ENCODE results near the gene PRKG2. TPM values are rescaled to one million over a fixed set of nuclear protein-coding genes. Genes with fewer than 3 reads are reported as not detected.
A peak's percentile ranks its signal among the peaks of the same experiment; 100 is the strongest.

PRKG2 gene
- total RNA-seq, 6 donors from 2014 or later, result 2.1 to 8.9 (median 6.2) TPM

DNA sequence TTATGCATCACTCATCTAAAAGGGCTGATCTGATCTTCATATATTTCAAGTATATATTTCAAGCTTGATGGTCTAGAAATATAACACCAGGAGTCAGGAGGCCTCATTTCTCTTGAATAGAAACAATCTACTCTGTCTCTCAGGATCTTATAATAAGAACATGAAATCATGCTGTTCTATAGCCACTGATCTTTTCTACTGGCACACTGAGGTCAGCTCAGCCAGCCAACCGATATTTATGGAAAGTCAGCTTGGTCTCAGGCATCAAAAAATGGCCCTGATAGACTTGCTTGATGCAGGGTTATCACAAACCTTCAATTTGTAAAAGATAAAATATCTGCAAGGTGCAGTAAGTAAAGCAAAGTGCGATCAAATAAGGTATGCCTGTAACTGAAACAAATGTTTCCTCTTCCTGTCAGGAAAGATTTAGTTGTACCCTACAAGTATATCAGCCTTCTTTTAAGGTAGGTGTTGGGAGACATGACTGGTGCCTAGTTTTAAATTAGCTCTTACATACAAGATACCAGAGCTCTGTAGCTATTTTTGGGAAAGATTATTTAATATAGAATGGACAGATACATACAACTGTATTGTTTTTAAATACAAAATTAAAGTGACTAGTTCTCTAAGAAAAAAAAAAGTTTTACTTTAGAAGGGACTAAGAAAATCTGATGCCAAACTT is 121.2 kb downstream of the PRKG2 start:
- 61 to 82% methylated on average over 2 of the region's 2 CpGs for WGBS, 2 donors
- H3K27ac ChIP-seq, result no peak overlapping the region
- H3K36me3 ChIP-seq, result no peaks in the 10 kb centered on the region
- TF ChIP-seq POLR2AphosphoS5 (IDR thresholded peaks at IDR 0.05) (no peak), POLR2A (IDR thresholded peaks at IDR 0.05) (no peak), EP300 (IDR thresholded peaks at IDR 0.05) (no peak)
- TF ChIP-seq, protein P1, sequence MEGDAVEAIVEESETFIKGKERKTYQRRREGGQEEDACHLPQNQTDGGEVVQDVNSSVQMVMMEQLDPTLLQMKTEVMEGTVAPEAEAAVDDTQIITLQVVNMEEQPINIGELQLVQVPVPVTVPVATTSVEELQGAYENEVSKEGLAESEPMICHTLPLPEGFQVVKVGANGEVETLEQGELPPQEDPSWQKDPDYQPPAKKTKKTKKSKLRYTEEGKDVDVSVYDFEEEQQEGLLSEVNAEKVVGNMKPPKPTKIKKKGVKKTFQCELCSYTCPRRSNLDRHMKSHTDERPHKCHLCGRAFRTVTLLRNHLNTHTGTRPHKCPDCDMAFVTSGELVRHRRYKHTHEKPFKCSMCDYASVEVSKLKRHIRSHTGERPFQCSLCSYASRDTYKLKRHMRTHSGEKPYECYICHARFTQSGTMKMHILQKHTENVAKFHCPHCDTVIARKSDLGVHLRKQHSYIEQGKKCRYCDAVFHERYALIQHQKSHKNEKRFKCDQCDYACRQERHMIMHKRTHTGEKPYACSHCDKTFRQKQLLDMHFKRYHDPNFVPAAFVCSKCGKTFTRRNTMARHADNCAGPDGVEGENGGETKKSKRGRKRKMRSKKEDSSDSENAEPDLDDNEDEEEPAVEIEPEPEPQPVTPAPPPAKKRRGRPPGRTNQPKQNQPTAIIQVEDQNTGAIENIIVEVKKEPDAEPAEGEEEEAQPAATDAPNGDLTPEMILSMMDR (IDR thresholded peaks at IDR 0.05), result no peak
- ATAC-seq (ENCODE audit: low FRiP score in 2 of 2) (no peak), DNase-seq (no peak)
- no peaks in the 10 kb centered on the region for H3K9me3 ChIP-seq
- H3K4me3 ChIP-seq, result no peak overlapping the region
- H3K27me3 ChIP-seq, result no peaks in the 10 kb centered on the region
- H3K4me1 ChIP-seq, result no peaks in the 10 kb centered on the region

GRCh38 chr4:81085979-81086378 is 129.0 kb downstream of the PRKG2 start:
- Histone ChIP-seq H3K9me3 (no peaks in the 10 kb centered on the region), H3K36me3 (no peaks in the 10 kb centered on the region), H3K4me3 (no peak overlapping the region), H3K27ac (no peak overlapping the region), H3K4me1 (no peaks in the 10 kb centered on the region), H3K27me3 (no peaks in the 10 kb centered on the region)
- DNase-seq, result no peak
- WGBS, 2 donors, result 74 to 95% methylated on average over 3 of the region's 3 CpGs
- no peak for ATAC-seq (ENCODE audit: low FRiP score in 2 of 2)
- no peak for TF ChIP-seq POLR2AphosphoS5 (IDR thresholded peaks at IDR 0.05)
- TF ChIP-seq, protein P1 (IDR thresholded peaks at IDR 0.05), result no peak
- TF ChIP-seq EP300 (IDR thresholded peaks at IDR 0.05), result no peak
- no peak for TF ChIP-seq POLR2A (IDR thresholded peaks at IDR 0.05)

DNA sequence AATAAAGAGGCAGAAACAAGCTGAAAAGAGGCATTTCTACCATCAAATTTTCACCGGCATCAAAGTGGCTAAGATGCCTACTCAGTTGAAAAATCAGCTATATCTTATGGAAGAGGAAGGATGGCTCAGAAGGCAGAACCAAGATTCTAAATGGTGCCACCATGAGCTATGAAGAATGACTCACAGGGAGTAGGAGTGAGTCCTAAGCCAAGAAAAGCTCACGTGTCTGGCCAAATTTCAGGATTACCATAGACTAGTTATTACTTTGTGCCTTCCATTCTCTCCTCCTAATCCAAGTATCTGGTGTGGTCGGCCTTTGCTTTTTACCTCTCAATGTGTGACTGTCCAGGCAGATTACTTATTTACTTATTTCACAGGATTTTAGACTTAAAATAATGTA is 129.7 kb downstream of the PRKG2 start:
- Histone ChIP-seq H3K36me3 (no peaks in the 10 kb centered on the region), H3K9me3 (no peaks in the 10 kb centered on the region), H3K4me1 (no peaks in the 10 kb centered on the region), H3K27ac (no peak overlapping the region), H3K4me3 (no peak overlapping the region), H3K27me3 (no peaks in the 10 kb centered on the region)
- ATAC-seq (ENCODE audit: low FRiP score in 2 of 2) (no peak), DNase-seq (no peak)
- TF ChIP-seq POLR2AphosphoS5 (IDR thresholded peaks at IDR 0.05) (no peak), POLR2A (IDR thresholded peaks at IDR 0.05) (no peak), EP300 (IDR thresholded peaks at IDR 0.05) (no peak)
- TF ChIP-seq, protein P1 (IDR thresholded peaks at IDR 0.05), result no peak
- 84 to 92% methylated on average over 3 of the region's 3 CpGs for WGBS, 2 donors

DNA sequence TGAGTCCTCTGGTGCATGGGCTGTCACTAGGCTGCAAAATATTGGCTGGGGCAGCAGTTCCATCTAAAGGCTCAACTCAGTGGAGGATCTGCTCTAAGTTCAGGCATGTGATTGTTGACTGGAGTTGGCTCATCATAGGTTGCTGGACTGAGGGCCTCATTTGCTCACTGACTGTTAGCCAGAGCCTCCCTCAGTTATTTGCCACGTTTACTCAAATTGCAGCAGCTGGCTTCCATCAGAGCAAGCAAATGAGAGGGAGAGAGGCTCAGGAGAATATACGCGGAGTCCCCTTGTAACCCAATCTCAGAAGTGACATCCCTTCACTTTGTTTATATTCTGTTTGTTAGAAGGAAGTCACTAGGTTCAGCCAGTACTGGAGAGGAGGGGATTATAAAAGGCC is 130.4 kb downstream of the PRKG2 start:
- DNase-seq (no peak), ATAC-seq (ENCODE audit: low FRiP score in 2 of 2) (no peak)
- TF ChIP-seq, protein P1 (IDR thresholded peaks at IDR 0.05), result no peak
- TF ChIP-seq POLR2A (IDR thresholded peaks at IDR 0.05) (no peak), POLR2AphosphoS5 (IDR thresholded peaks at IDR 0.05) (no peak), EP300 (IDR thresholded peaks at IDR 0.05) (no peak)
- Histone ChIP-seq H3K9me3 (no peaks in the 10 kb centered on the region), H3K4me3 (no peak overlapping the region), H3K4me1 (no peaks in the 10 kb centered on the region), H3K36me3 (no peaks in the 10 kb centered on the region), H3K27me3 (no peaks in the 10 kb centered on the region), H3K27ac (no peak overlapping the region)
- 45 to 63% methylated on average over 3 of the region's 3 CpGs for WGBS, 2 donors

DNA sequence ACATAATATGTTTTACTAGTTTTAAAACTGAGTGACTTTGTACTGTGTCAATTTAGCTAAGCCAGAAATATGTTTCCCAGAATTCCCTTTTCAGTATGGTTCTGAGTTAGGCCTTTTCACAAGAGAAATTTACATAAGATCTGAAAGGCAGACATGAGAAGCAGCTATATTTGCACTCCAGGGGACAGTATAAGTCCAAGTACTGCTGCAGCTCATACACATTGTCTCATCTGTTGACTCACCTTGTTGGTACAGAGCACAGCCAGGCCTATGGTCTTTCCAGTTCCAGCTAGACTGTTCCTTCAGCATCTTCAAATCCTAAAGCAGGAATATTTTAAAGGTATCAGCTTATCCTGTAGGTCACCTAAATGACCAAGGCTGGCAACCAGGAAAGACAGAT is 131.0 kb downstream of the PRKG2 start:
- no peak overlapping the region for H3K27ac ChIP-seq
- no peaks in the 10 kb centered on the region for H3K9me3 ChIP-seq
- TF ChIP-seq, protein P1 (IDR thresholded peaks at IDR 0.05), result no peak
- TF ChIP-seq POLR2A (IDR thresholded peaks at IDR 0.05), result no peak
- no peak for TF ChIP-seq POLR2AphosphoS5 (IDR thresholded peaks at IDR 0.05)
- no peak for TF ChIP-seq EP300 (IDR thresholded peaks at IDR 0.05)
- H3K4me3 ChIP-seq, result no peak overlapping the region
- DNase-seq (no peak), ATAC-seq (ENCODE audit: low FRiP score in 2 of 2) (peak in 1 of 2 donors; percentile 46)
- H3K4me1 ChIP-seq, result no peaks in the 10 kb centered on the region
- no peaks in the 10 kb centered on the region for H3K27me3 ChIP-seq
- H3K36me3 ChIP-seq, result no peaks in the 10 kb centered on the region
